Measurements from ENCODE around the gene KRTAP2-1. TPM values are rescaled to one million over a fixed set of nuclear protein-coding genes. Genes with fewer than 3 reads are reported as not detected.

Gene KRTAP2-1
- total and polyA plus RNA-seq, 2 of the 8 experiments (the other 6 are each of a cell fraction or from before 2014, with no cell fraction given), result not detected

- no peak for TF ChIP-seq POLR2AphosphoS5 (IDR thresholded peaks at IDR 0.05; ENCODE audit: low read depth, low read length)
Observed at GRCh38 chr17:41063449-41063848, 16.3 kb upstream of the KRTAP2-1 start (continued).

- POLR2A ChIA-PET (ENCODE audit: partially characterized antibody), result no interaction called here
- H2AFZ ChIP-seq (ENCODE audit: low read length), result no peak overlapping the region
- H3K4me3 ChIP-seq (ENCODE audit: extremely low read depth in 1 of 4, insufficient read depth in 2 of 4, low read depth in 3 of 4, low read length in 4 of 4), result no peak overlapping the region
- H3K9ac ChIP-seq (replicated peaks in 1 of 4; ENCODE audit: extremely low read depth in 1 of 4, low read depth in 3 of 4, low read length in 3 of 4), result no peak overlapping the region
- CTCF ChIA-PET (ENCODE audit: partially characterized antibody), result no interaction called here
- no peak overlapping the region for H3K23ac ChIP-seq (ENCODE audit: insufficient read length)
- H2AK5ac ChIP-seq (ENCODE audit: low read depth, low read length), result no peak overlapping the region
- H3K27ac ChIP-seq (ENCODE audit: low read depth, low read length), result no peak overlapping the region
- no peaks in the 10 kb centered on the region for H3K79me1 ChIP-seq (ENCODE audit: low read depth, low read length)
- H2BK120ac ChIP-seq (replicated peaks; ENCODE audit: low read depth, low read length), result no peak overlapping the region
- H3K4me2 ChIP-seq (ENCODE audit: insufficient read depth in 1 of 2, low read depth in 2 of 2, low read length in 2 of 2), result no peak overlapping the region
- no peak overlapping the region for H4K8ac ChIP-seq (ENCODE audit: extremely low read depth, insufficient read depth, low read length)
- no peak for DNase-seq (ENCODE audit: low read depth in 1 of 2, low spot score in 2 of 2)
- no peak overlapping the region for H2BK15ac ChIP-seq (ENCODE audit: low read length)
- WGBS, 2 experiments (ENCODE audit: extremely low coverage in 1 of 2, insufficient coverage in 1 of 2, insufficient read length in 1 of 2, insufficient replicate concordance in 2 of 2, low coverage in 1 of 2, low lambda C conversion rate in 2 of 2, missing lambda C conversion rate in 1 of 2), result 92% methylated on average over 1 of the region's 1 CpG; no CpG with 5 or more reads in 1 of the 2 experiments
- no peaks in the 10 kb centered on the region for H4K20me1 ChIP-seq (replicated peaks in 1 of 2; ENCODE audit: control insufficient read depth in 1 of 2, insufficient read depth in 2 of 2, low read length in 2 of 2)
- H3K14ac ChIP-seq (ENCODE audit: insufficient read length), result no peak overlapping the region
- no peak overlapping the region for H3K18ac ChIP-seq (ENCODE audit: extremely low read depth, low read length)
- H3K4ac ChIP-seq (replicated peaks; ENCODE audit: insufficient read length, low read depth, low read length), result no peak overlapping the region
- no peaks in the 10 kb centered on the region for H3K27me3 ChIP-seq (replicated peaks in 1 of 4; ENCODE audit: control insufficient read depth in 3 of 4, extremely low read depth in 1 of 4, insufficient read depth in 3 of 4, low read length in 3 of 4)
- H3K9me3 ChIP-seq (ENCODE audit: insufficient read depth in 2 of 2, low read depth in 1 of 2, low read length in 1 of 2), result 0 out of 4 replicates have a peak, but pooled peaks cover 0 to 4% of the 10 kb centered on the region in 2 experiments
- H3K23me2 ChIP-seq (ENCODE audit: low read depth, low read length), result no peaks in the 10 kb centered on the region
- H3K56ac ChIP-seq (replicated peaks; ENCODE audit: insufficient read length, low read depth, low read length), result no peak overlapping the region
- H2BK12ac ChIP-seq (ENCODE audit: low read depth, low read length), result no peak overlapping the region
- H2BK5ac ChIP-seq (ENCODE audit: low read depth, low read length), result no peak overlapping the region
- no peak overlapping the region for H4K91ac ChIP-seq (replicated peaks; ENCODE audit: insufficient read length, low read length)
- H3K79me2 ChIP-seq (ENCODE audit: control insufficient read depth in 1 of 2, insufficient read depth in 2 of 2, low read length in 2 of 2), result no peaks in the 10 kb centered on the region
- H3K4me1 ChIP-seq (replicated peaks in 1 of 4; ENCODE audit: control insufficient read depth in 3 of 4, insufficient read depth in 4 of 4, low read length in 3 of 4), result no peaks in the 10 kb centered on the region
- no peak for FAIRE-seq
- no peaks in the 10 kb centered on the region for H3K36me3 ChIP-seq (ENCODE audit: control insufficient read depth in 2 of 4, insufficient read depth in 4 of 4, low read length in 3 of 4)
- H4K5ac ChIP-seq (ENCODE audit: insufficient read length, low read depth, low read length), result no peak overlapping the region
- H2BK20ac ChIP-seq (ENCODE audit: low read length), result no peak overlapping the region
- no peak for TF ChIP-seq CHD2 (IDR thresholded peaks at IDR 0.05; ENCODE audit: low read length)
- TF ChIP-seq SUZ12 (IDR thresholded peaks at IDR 0.05; ENCODE audit: low read length), result no peak
- TF ChIP-seq RFX5 (IDR thresholded peaks at IDR 0.05; ENCODE audit: borderline replicate concordance, low read depth, low read length), result no peak
- no peak for TF ChIP-seq KDM1A (IDR thresholded peaks at IDR 0.05; ENCODE audit: borderline replicate concordance, low read length)
- TF ChIP-seq CTCF (IDR thresholded peaks at IDR 0.05; ENCODE audit: control extremely low read depth in 1 of 3, insufficient read depth in 1 of 3, low read depth in 1 of 3, low read length in 3 of 3), result no peak
- TF ChIP-seq USF2 (IDR thresholded peaks at IDR 0.05; ENCODE audit: low read length), result no peak
- no peak for TF ChIP-seq TAF1 (IDR thresholded peaks at IDR 0.05; ENCODE audit: low read depth, low read length)
- no peak for TF ChIP-seq ZNF274 (IDR thresholded peaks at IDR 0.05; ENCODE audit: borderline replicate concordance, extremely low read depth, low read length)
Observed at GRCh38 chr17:41061964-41062363, 14.8 kb upstream of the KRTAP2-1 start.

Data from H1 (cell line).